Breast epithelium (tissue), 3 donors: ENCODE measurements around the gene LONP1.

Source experiments
- CTCF ChIP-seq, 3 donors: fragments of 450-650 bp; IDR thresholded peaks; one replicate each; pipeline ENCODE4 v1.5.1; 2016 to 2017; ENCODE audit warnings: antibody characterized with exemption in 3 of 3, mild to moderate bottlenecking in 3 of 3, moderate library complexity in 3 of 3
- POLR2A ChIP-seq: fragments of 450-650 bp; IDR thresholded peaks from one replicate; pipeline ENCODE4 v1.6.1; 2016; ENCODE audit warnings: antibody characterized with exemption, mild to moderate bottlenecking, moderate library complexity
- POLR2AphosphoS5 ChIP-seq, 3 donors: sonication (generic); formaldehyde crosslinking; IDR thresholded peaks; one replicate each; pipeline ENCODE4 v1.6.1; 2017; ENCODE audit warnings: antibody characterized with exemption in 3 of 3

GRCh38 chr19:5697022-5697889, 22.7 kb downstream of the LONP1 start:
- TF ChIP-seq POLR2A (no peak), CTCF (IDR thresholded peaks at IDR 0.05) (no peak), POLR2AphosphoS5 (IDR thresholded peaks at IDR 0.05) (no peak)
